HepG2 (cell line): Measurements from ENCODE around the gene POLR1H. TPM values are rescaled to one million over a fixed set of nuclear protein-coding genes. Genes with fewer than 3 reads are reported as not detected.

ENCODE experiments used
- ARNT ChIP-seq: fragments of 450-650 bp; IDR thresholded peaks from 2 replicates; pipeline ENCODE4 v1.6.1; 2017
- BCL6 ChIP-seq: IDR thresholded peaks from 2 replicates; pipeline ENCODE4 v1.6.1; 2016; ENCODE audit warnings: missing genetic modification reagents, missing compliant biosample characterization
- CENPX ChIP-seq: sonication (generic); formaldehyde crosslinking; IDR thresholded peaks from 2 replicates; pipeline ENCODE4 v1.9.0; 2021; ENCODE audit warnings: mild to moderate bottlenecking, missing genetic modification reagents, moderate library complexity
- HMGA1 ChIP-seq: sonication (generic); formaldehyde crosslinking; conservative IDR thresholded peaks from 2 replicates; pipeline ENCODE4 v1.4.0; 2020; ENCODE audit warnings: missing genetic modification reagents
- KLF16 ChIP-seq, 2 experiments: sonication (generic) in 1 of 2; formaldehyde crosslinking in 1 of 2; IDR thresholded peaks; 2 replicates each; pipeline versions ENCODE4 v1.6.1 to v1.8.0; 2016 to 2023; ENCODE audit warnings: missing genetic modification reagents in 2 of 2, missing compliant biosample characterization in 1 of 2
- MYNN ChIP-seq: sonication (generic); formaldehyde crosslinking; IDR thresholded peaks from 2 replicates; pipeline ENCODE4 v1.4.0; 2020; ENCODE audit warnings: mild to moderate bottlenecking, low read depth, missing genetic modification reagents
- NFE2L1 ChIP-seq: sonication (generic); formaldehyde crosslinking; IDR thresholded peaks from 2 replicates; pipeline ENCODE4 v1.4.0; 2020; ENCODE audit warnings: missing genetic modification reagents, mild to moderate bottlenecking, borderline replicate concordance
- NFE2L2 ChIP-seq: fragments of 150-350 bp; IDR thresholded peaks from 2 replicates; pipeline ENCODE4 v1.6.1; 2014; ENCODE audit warnings: low read length
- PHB2 ChIP-seq: fragments of 450-650 bp; IDR thresholded peaks from 2 replicates; pipeline ENCODE4 v1.6.1; 2018; ENCODE audit not compliant: partially characterized antibody
- RELA ChIP-seq: sonication (generic); formaldehyde crosslinking; IDR thresholded peaks from 2 replicates; pipeline ENCODE4 v1.4.0; 2020; ENCODE audit warnings: missing genetic modification reagents
- REXO4 ChIP-seq: sonication (generic); formaldehyde crosslinking; IDR thresholded peaks from 2 replicates; pipeline ENCODE4 v1.8.0; 2022; ENCODE audit warnings: missing genetic modification reagents, mild to moderate bottlenecking, borderline replicate concordance
- RFXAP ChIP-seq: sonication (generic); formaldehyde crosslinking; IDR thresholded peaks from 2 replicates; pipeline ENCODE4 v1.4.0; 2020; ENCODE audit warnings: missing genetic modification reagents, borderline replicate concordance
- RORA ChIP-seq: sonication (generic); formaldehyde crosslinking; IDR thresholded peaks from 2 replicates; pipeline ENCODE4 v1.5.0; 2020; ENCODE audit warnings: mild to moderate bottlenecking, missing genetic modification reagents, moderate library complexity
- TCF7 ChIP-seq: sonication (generic); IDR thresholded peaks from 2 replicates; pipeline ENCODE4 v1.6.1; 2016; ENCODE audit warnings: antibody characterized with exemption, low read depth
- ZBTB1 ChIP-seq: sonication (generic); formaldehyde crosslinking; IDR thresholded peaks from 2 replicates; pipeline ENCODE4 v1.4.0; 2020; ENCODE audit warnings: missing genetic modification reagents, borderline replicate concordance
- ZBTB8A ChIP-seq: sonication (generic); formaldehyde crosslinking; IDR thresholded peaks from 2 replicates; pipeline ENCODE4 v1.4.0; 2020; ENCODE audit warnings: mild to moderate bottlenecking, low read depth, missing genetic modification reagents, borderline replicate concordance
- ZC3H4 ChIP-seq: sonication (generic); formaldehyde crosslinking; IDR thresholded peaks from 2 replicates; pipeline ENCODE4 v1.4.0; 2020; ENCODE audit warnings: missing genetic modification reagents, borderline replicate concordance
- ZNF138 ChIP-seq: sonication (generic); formaldehyde crosslinking; IDR thresholded peaks from 2 replicates; pipeline ENCODE4 v1.5.0; 2020; ENCODE audit warnings: mild to moderate bottlenecking, low read depth, missing genetic modification reagents
- ZNF143 ChIP-seq: sonication (generic); formaldehyde crosslinking; IDR thresholded peaks from 2 replicates; pipeline ENCODE4 v1.4.0; 2020; ENCODE audit warnings: missing genetic modification reagents
- ZNF17 ChIP-seq: sonication (generic); formaldehyde crosslinking; IDR thresholded peaks from 2 replicates; pipeline ENCODE4 v1.5.0; 2020; ENCODE audit warnings: mild to moderate bottlenecking, missing genetic modification reagents
- ZNF232 ChIP-seq: sonication (generic); formaldehyde crosslinking; IDR thresholded peaks from 2 replicates; pipeline ENCODE4 v1.4.0; 2020; ENCODE audit warnings: missing genetic modification reagents, borderline replicate concordance
- ZNF331 ChIP-seq: sonication (generic); formaldehyde crosslinking; IDR thresholded peaks from 2 replicates; pipeline ENCODE4 v1.4.0; 2020; ENCODE audit warnings: missing genetic modification reagents
- ZNF432 ChIP-seq: sonication (generic); formaldehyde crosslinking; IDR thresholded peaks from 2 replicates; pipeline ENCODE4 v1.5.0; 2020; ENCODE audit warnings: missing genetic modification reagents, mild to moderate bottlenecking, borderline replicate concordance
- ZNF550 ChIP-seq: sonication (generic); formaldehyde crosslinking; IDR thresholded peaks from 2 replicates; pipeline ENCODE4 v1.4.0; 2020; ENCODE audit warnings: mild to moderate bottlenecking, missing genetic modification reagents, borderline replicate concordance
- ZNF616 ChIP-seq: sonication (generic); formaldehyde crosslinking; IDR thresholded peaks from 2 replicates; pipeline ENCODE4 v1.5.0; 2020; ENCODE audit warnings: low read depth, mild to moderate bottlenecking, missing genetic modification reagents
- ZNF737 ChIP-seq: sonication (generic); formaldehyde crosslinking; IDR thresholded peaks from 2 replicates; pipeline ENCODE4 v1.5.0; 2020; ENCODE audit warnings: missing genetic modification reagents, mild to moderate bottlenecking, borderline replicate concordance
- ZNF777 ChIP-seq: sonication (generic); formaldehyde crosslinking; IDR thresholded peaks from 2 replicates; pipeline ENCODE4 v1.4.0; 2020; ENCODE audit warnings: missing genetic modification reagents
- polyA plus RNA-seq, 8 experiments: library from polyadenylated mRNA; depleted of rRNA in 3 of 8; stranded (reverse) in 7 of 8; unstranded in 1 of 8; fragments of >200 nt; fragmentation: Illumina TruSeq in 4 of 8; extraction: Trizol in 4 of 8; gene quantifications; 2 replicates each; pipeline versions ENCODE4 v1.2.1 to v1.2.3, GENCODE V29; 2011 to 2016; ENCODE audit warnings: low read depth in 4 of 8, missing spikeins in 1 of 8, mixed read lengths in 1 of 8; ENCODE audit not compliant: insufficient read depth in 1 of 8
- total RNA-seq, 5 experiments: library from RNA; depleted of rRNA; stranded (reverse); fragments of >200 nt; fragmentation: Illumina TruSeq; extraction: Trizol; gene quantifications; 2 replicates each; pipeline ENCODE4 v1.2.3, GENCODE V29; 2016; ENCODE audit warnings: low read depth in 1 of 5
- TF ChIP-seq, protein P1 (sequence below): sonication (generic); formaldehyde crosslinking; IDR thresholded peaks from 2 replicates; pipeline ENCODE4 v1.5.0; 2020; ENCODE audit warnings: missing genetic modification reagents
- TF ChIP-seq, protein P2 (sequence below): sonication (generic); formaldehyde crosslinking; IDR thresholded peaks from 2 replicates; pipeline ENCODE4 v1.4.0; 2020; ENCODE audit warnings: missing genetic modification reagents
- TF ChIP-seq, protein P3 (sequence below): sonication (generic); formaldehyde crosslinking; conservative IDR thresholded peaks from 2 replicates; pipeline ENCODE4 v1.8.0; 2022; ENCODE audit warnings: low read depth, missing genetic modification reagents

Gene POLR1H
- total and polyA plus RNA-seq, 2 of the 13 experiments (the other 11 are each of a cell fraction or from before 2014, with no cell fraction given): 61.4 to 79.8 TPM

DNA sequence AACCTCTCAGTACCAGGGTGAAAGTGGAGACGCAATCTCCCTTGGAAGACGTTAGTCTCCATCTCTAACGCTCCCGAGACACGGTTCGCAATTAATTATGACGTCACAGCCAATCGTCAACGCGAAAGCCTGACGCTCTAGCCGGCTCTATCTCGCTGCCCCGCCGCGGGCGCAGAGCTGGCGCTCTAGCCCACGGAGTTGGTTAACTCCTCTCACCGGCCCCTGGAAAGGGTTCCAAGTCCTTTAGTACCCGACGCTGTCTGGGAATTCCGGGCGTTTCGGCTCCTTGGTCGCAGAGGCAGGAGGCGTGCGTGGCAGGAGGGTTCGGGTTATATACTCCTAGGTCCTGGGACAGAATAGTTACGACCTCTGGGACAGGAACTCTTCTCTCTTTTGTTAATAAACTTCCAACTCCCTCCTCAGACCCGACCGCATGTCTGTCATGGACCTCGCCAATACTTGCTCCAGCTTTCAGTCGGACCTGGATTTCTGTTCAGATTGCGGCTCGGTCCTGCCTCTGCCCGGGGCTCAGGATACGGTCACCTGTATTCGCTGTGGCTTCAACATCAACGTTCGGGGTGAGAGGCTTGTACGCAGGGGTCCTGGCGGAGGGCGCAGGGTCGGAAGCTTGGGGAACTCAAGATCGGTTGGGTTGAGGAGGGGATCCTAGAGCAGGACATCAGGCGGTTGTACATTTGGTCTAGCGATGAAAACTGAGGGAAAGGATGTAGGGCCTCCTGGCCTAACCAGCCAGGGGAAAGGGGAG lies at the start of gene POLR1H (continued):
- TF ChIP-seq, protein P1, sequence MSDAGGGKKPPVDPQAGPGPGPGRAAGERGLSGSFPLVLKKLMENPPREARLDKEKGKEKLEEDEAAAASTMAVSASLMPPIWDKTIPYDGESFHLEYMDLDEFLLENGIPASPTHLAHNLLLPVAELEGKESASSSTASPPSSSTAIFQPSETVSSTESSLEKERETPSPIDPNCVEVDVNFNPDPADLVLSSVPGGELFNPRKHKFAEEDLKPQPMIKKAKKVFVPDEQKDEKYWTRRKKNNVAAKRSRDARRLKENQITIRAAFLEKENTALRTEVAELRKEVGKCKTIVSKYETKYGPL: peak; percentile 86
- TF ChIP-seq ZNF331 (CRISPR knock-in tag) (peak; percentile 94), NFE2L2 (no peak), ZC3H4 (CRISPR knock-in tag) (0 out of 2 replicates have a peak, but pooled peaks have one; percentile 11), KLF16 (CRISPR knock-in tag; IDR thresholded peaks at IDR 0.05) (peak in 1 of 2 experiments; percentile 99; a peak in 2 of 4 replicates), ZNF737 (CRISPR knock-in tag) (no peak; the same call in 1 of the 2 replicates), ZBTB1 (no peak), RFXAP (peak; percentile 93), REXO4 (no peak), ARNT (no peak), ZNF616 (peak; percentile 62; the same call in 1 of the 2 replicates), HMGA1 (CRISPR knock-in tag) (no peak), ZNF432 (no peak), ZNF232 (peak; percentile 97; the same call in 1 of the 2 replicates), RELA (CRISPR knock-in tag) (peak; percentile 78; the same call in 1 of the 2 replicates), BCL6 (CRISPR knock-in tag) (peak; percentile 77), ZBTB8A (CRISPR knock-in tag) (peak; percentile 91; the same call in 1 of the 2 replicates), NFE2L1 (peak; percentile 56; the same call in 1 of the 2 replicates), ZNF550 (CRISPR knock-in tag) (no peak; the same call in 1 of the 2 replicates), RORA (CRISPR knock-in tag) (no peak), MYNN (no peak; the same call in 1 of the 2 replicates), ZNF777 (CRISPR knock-in tag) (peak; percentile 88), ZNF17 (CRISPR knock-in tag) (0 out of 2 replicates have a peak, but pooled peaks have one; percentile 54), ZNF143 (peak; percentile 62), CENPX (CRISPR knock-in tag) (no peak), ZNF138 (CRISPR knock-in tag) (no peak), PHB2 (no peak), TCF7 (no peak)
- TF ChIP-seq, protein P2, sequence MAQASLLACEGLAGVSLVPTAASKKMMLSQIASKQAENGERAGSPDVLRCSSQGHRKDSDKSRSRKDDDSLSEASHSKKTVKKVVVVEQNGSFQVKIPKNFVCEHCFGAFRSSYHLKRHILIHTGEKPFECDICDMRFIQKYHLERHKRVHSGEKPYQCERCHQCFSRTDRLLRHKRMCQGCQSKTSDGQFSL (CRISPR knock-in tag): peak; percentile 68
- TF ChIP-seq, protein P3, sequence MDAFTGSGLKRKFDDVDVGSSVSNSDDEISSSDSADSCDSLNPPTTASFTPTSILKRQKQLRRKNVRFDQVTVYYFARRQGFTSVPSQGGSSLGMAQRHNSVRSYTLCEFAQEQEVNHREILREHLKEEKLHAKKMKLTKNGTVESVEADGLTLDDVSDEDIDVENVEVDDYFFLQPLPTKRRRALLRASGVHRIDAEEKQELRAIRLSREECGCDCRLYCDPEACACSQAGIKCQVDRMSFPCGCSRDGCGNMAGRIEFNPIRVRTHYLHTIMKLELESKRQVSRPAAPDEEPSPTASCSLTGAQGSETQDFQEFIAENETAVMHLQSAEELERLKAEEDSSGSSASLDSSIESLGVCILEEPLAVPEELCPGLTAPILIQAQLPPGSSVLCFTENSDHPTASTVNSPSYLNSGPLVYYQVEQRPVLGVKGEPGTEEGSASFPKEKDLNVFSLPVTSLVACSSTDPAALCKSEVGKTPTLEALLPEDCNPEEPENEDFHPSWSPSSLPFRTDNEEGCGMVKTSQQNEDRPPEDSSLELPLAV (CRISPR knock-in tag): no peak
